ENCODE measurements around the gene MALT1. TPM values are rescaled to one million over a fixed set of nuclear protein-coding genes. Genes with fewer than 3 reads are reported as not detected.

The MALT1 gene
- polyA plus RNA-seq, 1 donor from 2014 or later = 40.5 TPM

GRCh38 chr18:58766164-58766563, 94.9 kb downstream of the MALT1 start:
- H3K9me3 ChIP-seq (ENCODE audit: low read length) = no peaks in the 10 kb centered on the region
- no peak for TF ChIP-seq REST (IDR thresholded peaks at IDR 0.05; ENCODE audit: borderline replicate concordance)
- no peak for TF ChIP-seq RAD21 (conservative IDR thresholded peaks at IDR 0.05)
- TF ChIP-seq POLR2AphosphoS5 (IDR thresholded peaks at IDR 0.05) = no peak
- no peak for TF ChIP-seq SMC3 (conservative IDR thresholded peaks at IDR 0.05; ENCODE audit: poor library complexity)
- TF ChIP-seq TAF1 (IDR thresholded peaks at IDR 0.05; ENCODE audit: low read depth) = no peak
- no peak for TF ChIP-seq EP300 (conservative IDR thresholded peaks at IDR 0.05; ENCODE audit: poor library complexity, severe bottlenecking)
- TF ChIP-seq, protein P1, sequence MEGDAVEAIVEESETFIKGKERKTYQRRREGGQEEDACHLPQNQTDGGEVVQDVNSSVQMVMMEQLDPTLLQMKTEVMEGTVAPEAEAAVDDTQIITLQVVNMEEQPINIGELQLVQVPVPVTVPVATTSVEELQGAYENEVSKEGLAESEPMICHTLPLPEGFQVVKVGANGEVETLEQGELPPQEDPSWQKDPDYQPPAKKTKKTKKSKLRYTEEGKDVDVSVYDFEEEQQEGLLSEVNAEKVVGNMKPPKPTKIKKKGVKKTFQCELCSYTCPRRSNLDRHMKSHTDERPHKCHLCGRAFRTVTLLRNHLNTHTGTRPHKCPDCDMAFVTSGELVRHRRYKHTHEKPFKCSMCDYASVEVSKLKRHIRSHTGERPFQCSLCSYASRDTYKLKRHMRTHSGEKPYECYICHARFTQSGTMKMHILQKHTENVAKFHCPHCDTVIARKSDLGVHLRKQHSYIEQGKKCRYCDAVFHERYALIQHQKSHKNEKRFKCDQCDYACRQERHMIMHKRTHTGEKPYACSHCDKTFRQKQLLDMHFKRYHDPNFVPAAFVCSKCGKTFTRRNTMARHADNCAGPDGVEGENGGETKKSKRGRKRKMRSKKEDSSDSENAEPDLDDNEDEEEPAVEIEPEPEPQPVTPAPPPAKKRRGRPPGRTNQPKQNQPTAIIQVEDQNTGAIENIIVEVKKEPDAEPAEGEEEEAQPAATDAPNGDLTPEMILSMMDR (IDR thresholded peaks at IDR 0.05; ENCODE audit: poor library complexity, severe bottlenecking) = no peak
- no peak for TF ChIP-seq EZH2 (IDR thresholded peaks at IDR 0.05; ENCODE audit: borderline replicate concordance, insufficient read depth, low read length, poor library complexity, severe bottlenecking)
- no peak for TF ChIP-seq MXI1 (conservative IDR thresholded peaks at IDR 0.05; ENCODE audit: poor library complexity, severe bottlenecking)
- H3K79me2 ChIP-seq (replicated peaks; ENCODE audit: insufficient read depth, low read length) = no peaks in the 10 kb centered on the region
- no peak overlapping the region for H3K4me2 ChIP-seq (ENCODE audit: low read length)
- no peak overlapping the region for H3K9ac ChIP-seq (ENCODE audit: low read length)
- no peaks in the 10 kb centered on the region for H3K9me2 ChIP-seq (ENCODE audit: insufficient read depth, low read length)
- H4K20me1 ChIP-seq (ENCODE audit: insufficient read depth) = no peaks in the 10 kb centered on the region
- no peaks in the 10 kb centered on the region for H3K27me3 ChIP-seq (ENCODE audit: insufficient read depth, low read depth, low read length)
- no peak overlapping the region for H3K27ac ChIP-seq (ENCODE audit: low read length)
- H3F3A ChIP-seq (ENCODE audit: insufficient read depth, low read length, poor library complexity, severe bottlenecking) = no peaks in the 10 kb centered on the region
- no peak overlapping the region for H2AFZ ChIP-seq (ENCODE audit: low read depth, low read length)
- no peak overlapping the region for H3K4me3 ChIP-seq (ENCODE audit: low read length)
- H3K36me3 ChIP-seq (ENCODE audit: insufficient read depth, low read length) = no peaks in the 10 kb centered on the region

GRCh38 chr18:58766946-58767345, 95.7 kb downstream of the MALT1 start:
- TF ChIP-seq, protein P1 (IDR thresholded peaks at IDR 0.05; ENCODE audit: poor library complexity, severe bottlenecking) = no peak
- TF ChIP-seq SMC3 (conservative IDR thresholded peaks at IDR 0.05; ENCODE audit: poor library complexity) = no peak
- TF ChIP-seq EP300 (conservative IDR thresholded peaks at IDR 0.05; ENCODE audit: poor library complexity, severe bottlenecking) = no peak
- no peak for TF ChIP-seq TAF1 (IDR thresholded peaks at IDR 0.05; ENCODE audit: low read depth)
- no peak for TF ChIP-seq MXI1 (conservative IDR thresholded peaks at IDR 0.05; ENCODE audit: poor library complexity, severe bottlenecking)
- no peak for TF ChIP-seq REST (IDR thresholded peaks at IDR 0.05; ENCODE audit: borderline replicate concordance)
- no peak for TF ChIP-seq RAD21 (conservative IDR thresholded peaks at IDR 0.05)
- TF ChIP-seq EZH2 (IDR thresholded peaks at IDR 0.05; ENCODE audit: borderline replicate concordance, insufficient read depth, low read length, poor library complexity, severe bottlenecking) = no peak
- TF ChIP-seq POLR2AphosphoS5 (IDR thresholded peaks at IDR 0.05) = no peak
- no peak overlapping the region for H3K4me3 ChIP-seq (ENCODE audit: low read length)
- no peaks in the 10 kb centered on the region for H3K9me2 ChIP-seq (ENCODE audit: insufficient read depth, low read length)
- no peaks in the 10 kb centered on the region for H3K27me3 ChIP-seq (ENCODE audit: insufficient read depth, low read depth, low read length)
- no peak overlapping the region for H3K4me2 ChIP-seq (ENCODE audit: low read length)
- H3K9me3 ChIP-seq (ENCODE audit: low read length) = no peaks in the 10 kb centered on the region
- no peak overlapping the region for H3K9ac ChIP-seq (ENCODE audit: low read length)
- H3F3A ChIP-seq (ENCODE audit: insufficient read depth, low read length, poor library complexity, severe bottlenecking) = no peaks in the 10 kb centered on the region
- no peaks in the 10 kb centered on the region for H3K36me3 ChIP-seq (ENCODE audit: insufficient read depth, low read length)
- H3K79me2 ChIP-seq (replicated peaks; ENCODE audit: insufficient read depth, low read length) = no peaks in the 10 kb centered on the region
- H2AFZ ChIP-seq (ENCODE audit: low read depth, low read length) = no peak overlapping the region
- no peaks in the 10 kb centered on the region for H4K20me1 ChIP-seq (ENCODE audit: insufficient read depth)
- H3K27ac ChIP-seq (ENCODE audit: low read length) = no peak overlapping the region
